Memory B cell (primary cell): ENCODE data around the gene EPB41L4A.

Source experiments
- ATAC-seq: fragments of 150-1000 bp; cut with Tn5 transposase; 2 replicates; pipeline ENCODE4 v1.10.0; 2021; ENCODE audit warnings: low read depth, mild to moderate bottlenecking, moderate library complexity
- DNase-seq, 2 donors: peaks; one replicate each; pipeline ENCODE4 v3.0.0; 2022; ENCODE audit warnings: low spot score in 2 of 2
- H3K27ac Mint-ChIP-seq: one replicate; pipeline ENCODE4 v1.8.0; 2022; ENCODE audit warnings: mild to moderate bottlenecking, moderate library complexity, mixed read lengths
- H3K27me3 Mint-ChIP-seq: one replicate; pipeline ENCODE4 v1.8.0; 2022; ENCODE audit warnings: mixed read lengths
- H3K36me3 Mint-ChIP-seq: one replicate; pipeline ENCODE4 v1.8.0; 2022; ENCODE audit warnings: mild to moderate bottlenecking, mixed read lengths
- H3K4me1 Mint-ChIP-seq: one replicate; pipeline ENCODE4 v1.8.0; 2022; ENCODE audit warnings: mixed read lengths
- H3K4me3 Mint-ChIP-seq: one replicate; pipeline ENCODE4 v1.8.0; 2022; ENCODE audit warnings: mild to moderate bottlenecking, moderate library complexity, mixed read lengths
- H3K9me3 Mint-ChIP-seq: one replicate; pipeline ENCODE4 v1.8.0; 2022; ENCODE audit warnings: mixed read lengths

Gene EPB41L4A

GRCh38 chr5:112356178-112356956 lies 62.7 kb downstream of the EPB41L4A start:
- DNase-seq: no peak
- ATAC-seq: no peak
- H3K4me3 Mint-ChIP-seq: no peak overlapping the region
- H3K9me3 Mint-ChIP-seq: no peaks in the 10 kb centered on the region
- no peak overlapping the region for H3K27ac Mint-ChIP-seq
- peaks cover 6% of the 10 kb centered on the region for H3K27me3 Mint-ChIP-seq
- H3K4me1 Mint-ChIP-seq: no peaks in the 10 kb centered on the region
- H3K36me3 Mint-ChIP-seq: no peaks in the 10 kb centered on the region

DNA sequence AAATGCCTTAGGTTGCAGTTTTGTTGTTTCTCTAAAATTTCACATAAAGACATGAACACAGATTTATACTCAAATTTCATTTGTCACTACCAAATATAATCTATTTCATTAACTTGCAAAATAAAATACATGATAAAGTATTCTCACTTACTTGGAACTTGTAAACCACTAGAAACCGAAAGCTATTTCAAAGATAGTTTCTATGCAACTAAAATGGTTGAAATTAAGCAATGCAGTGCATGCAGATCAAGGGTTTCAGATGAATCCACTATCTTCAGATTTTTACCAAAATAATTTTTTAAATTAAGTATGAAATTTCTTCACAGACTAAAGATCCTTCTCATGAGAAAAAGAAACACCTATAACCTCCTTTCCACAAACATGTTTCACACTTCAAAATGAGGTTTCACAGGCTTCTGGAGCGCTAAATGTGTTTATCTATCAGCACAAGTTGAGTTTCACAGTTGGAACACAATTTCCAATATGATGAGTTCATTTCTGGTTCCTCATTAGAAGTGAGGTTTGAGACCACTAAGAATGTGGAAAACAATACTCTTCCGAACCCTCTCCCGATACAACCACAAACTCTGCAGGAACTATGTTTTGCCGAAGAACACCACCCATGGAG lies 63.9 kb downstream of the EPB41L4A start:
- no peak overlapping the region for H3K4me3 Mint-ChIP-seq
- no peak for ATAC-seq
- H3K4me1 Mint-ChIP-seq: no peaks in the 10 kb centered on the region
- H3K27me3 Mint-ChIP-seq: peaks cover 6% of the 10 kb centered on the region
- no peaks in the 10 kb centered on the region for H3K36me3 Mint-ChIP-seq
- no peak for DNase-seq
- no peaks in the 10 kb centered on the region for H3K9me3 Mint-ChIP-seq
- H3K27ac Mint-ChIP-seq: no peak overlapping the region

- DNase-seq (no peak), ATAC-seq (no peak)
- no peak overlapping the region for H3K27ac Mint-ChIP-seq
- H3K4me1 Mint-ChIP-seq: no peaks in the 10 kb centered on the region
- no peaks in the 10 kb centered on the region for H3K36me3 Mint-ChIP-seq
- H3K4me3 Mint-ChIP-seq: no peak overlapping the region
- H3K9me3 Mint-ChIP-seq: no peaks in the 10 kb centered on the region
- peaks cover 6% of the 10 kb centered on the region for H3K27me3 Mint-ChIP-seq
Measured at GRCh38 chr5:112353678-112354077, 65.4 kb downstream of the EPB41L4A start.

GRCh38 chr5:112351225-112351624 lies 67.9 kb downstream of the EPB41L4A start:
- Mint-ChIP-seq H3K36me3 (no peaks in the 10 kb centered on the region), H3K27ac (no peak overlapping the region), H3K4me3 (no peak overlapping the region), H3K27me3 (peaks cover 4% of the 10 kb centered on the region), H3K4me1 (no peaks in the 10 kb centered on the region), H3K9me3 (no peaks in the 10 kb centered on the region)
- no peak for DNase-seq
- ATAC-seq: no peak

GRCh38 chr5:112350626-112351025 lies 68.5 kb downstream of the EPB41L4A start:
- H3K4me3 Mint-ChIP-seq: no peak overlapping the region
- no peak for ATAC-seq
- no peaks in the 10 kb centered on the region for H3K36me3 Mint-ChIP-seq
- no peaks in the 10 kb centered on the region for H3K4me1 Mint-ChIP-seq
- DNase-seq: no peak
- H3K27me3 Mint-ChIP-seq: peaks cover 4% of the 10 kb centered on the region
- no peaks in the 10 kb centered on the region for H3K9me3 Mint-ChIP-seq
- no peak overlapping the region for H3K27ac Mint-ChIP-seq

DNA sequence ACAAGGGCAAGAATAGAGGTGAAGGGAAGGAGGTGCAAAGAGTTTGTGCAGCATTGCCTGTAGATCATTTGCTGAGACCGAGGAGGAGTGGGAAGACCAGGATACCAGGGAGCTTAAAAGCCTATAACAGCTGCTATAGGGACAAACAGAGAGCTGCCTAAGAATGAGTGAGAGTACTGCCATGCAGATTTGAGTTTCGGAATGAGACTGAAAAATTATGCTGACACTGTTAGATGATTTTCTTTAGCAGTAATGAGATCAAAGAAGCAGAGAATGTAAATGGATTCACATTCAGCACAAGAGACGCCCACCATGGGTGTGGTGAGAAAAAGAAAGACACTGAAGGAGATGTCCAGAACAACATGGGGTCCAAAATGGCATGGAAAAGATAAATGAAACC lies 69.7 kb downstream of the EPB41L4A start:
- Mint-ChIP-seq H3K4me1 (no peaks in the 10 kb centered on the region), H3K9me3 (no peaks in the 10 kb centered on the region), H3K27ac (no peak overlapping the region), H3K27me3 (peaks cover 2% of the 10 kb centered on the region), H3K36me3 (no peaks in the 10 kb centered on the region), H3K4me3 (no peak overlapping the region)
- DNase-seq (no peak), ATAC-seq (no peak)

DNA sequence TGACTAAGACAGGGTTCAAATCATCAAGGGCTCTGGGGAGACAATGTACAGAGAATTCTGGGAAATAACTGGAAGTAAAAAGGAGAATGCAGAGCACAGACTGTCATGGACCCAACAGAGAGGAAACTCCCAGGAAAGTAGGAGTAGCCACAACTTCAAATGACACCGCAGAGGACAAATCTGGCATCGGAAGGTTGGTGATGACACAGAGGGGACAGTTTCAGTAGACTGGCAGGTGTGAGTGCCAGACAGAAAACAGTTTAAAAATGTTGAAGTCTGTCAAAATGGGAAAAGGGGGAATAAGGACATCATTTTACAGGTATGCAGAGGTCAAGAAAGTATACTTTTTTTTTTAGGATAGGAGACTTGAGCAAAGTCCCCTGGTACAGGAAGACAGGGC lies 70.2 kb downstream of the EPB41L4A start:
- no peak overlapping the region for H3K27ac Mint-ChIP-seq
- H3K9me3 Mint-ChIP-seq: no peaks in the 10 kb centered on the region
- H3K36me3 Mint-ChIP-seq: no peaks in the 10 kb centered on the region
- DNase-seq (no peak), ATAC-seq (no peak)
- H3K4me1 Mint-ChIP-seq: no peaks in the 10 kb centered on the region
- no peak overlapping the region for H3K4me3 Mint-ChIP-seq
- peaks cover 2% of the 10 kb centered on the region for H3K27me3 Mint-ChIP-seq

- no peaks in the 10 kb centered on the region for H3K4me1 Mint-ChIP-seq
- H3K4me3 Mint-ChIP-seq: no peak overlapping the region
- no peak for DNase-seq
- no peak overlapping the region for H3K27ac Mint-ChIP-seq
- H3K27me3 Mint-ChIP-seq: peaks cover 2% of the 10 kb centered on the region
- H3K9me3 Mint-ChIP-seq: no peaks in the 10 kb centered on the region
- ATAC-seq: peak; percentile 32
- H3K36me3 Mint-ChIP-seq: no peaks in the 10 kb centered on the region
Measured at GRCh38 chr5:112348387-112348786, 70.7 kb downstream of the EPB41L4A start.

GRCh38 chr5:112346411-112347044 lies 72.5 kb downstream of the EPB41L4A start:
- H3K4me1 Mint-ChIP-seq: no peaks in the 10 kb centered on the region
- no peak for DNase-seq
- H3K27ac Mint-ChIP-seq: no peak overlapping the region
- no peaks in the 10 kb centered on the region for H3K9me3 Mint-ChIP-seq
- ATAC-seq: peak; percentile 22
- no peaks in the 10 kb centered on the region for H3K27me3 Mint-ChIP-seq
- no peak overlapping the region for H3K4me3 Mint-ChIP-seq
- no peaks in the 10 kb centered on the region for H3K36me3 Mint-ChIP-seq

- Mint-ChIP-seq H3K9me3 (no peaks in the 10 kb centered on the region), H3K4me1 (no peaks in the 10 kb centered on the region), H3K27ac (no peak overlapping the region), H3K36me3 (no peaks in the 10 kb centered on the region), H3K27me3 (no peaks in the 10 kb centered on the region), H3K4me3 (no peak overlapping the region)
- DNase-seq: no peak
- ATAC-seq: no peak
Measured at GRCh38 chr5:112344540-112344939, 74.5 kb downstream of the EPB41L4A start.

- Mint-ChIP-seq H3K27ac (no peak overlapping the region), H3K4me1 (no peaks in the 10 kb centered on the region), H3K27me3 (no peaks in the 10 kb centered on the region), H3K4me3 (no peak overlapping the region), H3K9me3 (no peaks in the 10 kb centered on the region), H3K36me3 (no peaks in the 10 kb centered on the region)
- DNase-seq (no peak), ATAC-seq (no peak)
Measured at GRCh38 chr5:112342389-112342788, 76.7 kb downstream of the EPB41L4A start.

DNA sequence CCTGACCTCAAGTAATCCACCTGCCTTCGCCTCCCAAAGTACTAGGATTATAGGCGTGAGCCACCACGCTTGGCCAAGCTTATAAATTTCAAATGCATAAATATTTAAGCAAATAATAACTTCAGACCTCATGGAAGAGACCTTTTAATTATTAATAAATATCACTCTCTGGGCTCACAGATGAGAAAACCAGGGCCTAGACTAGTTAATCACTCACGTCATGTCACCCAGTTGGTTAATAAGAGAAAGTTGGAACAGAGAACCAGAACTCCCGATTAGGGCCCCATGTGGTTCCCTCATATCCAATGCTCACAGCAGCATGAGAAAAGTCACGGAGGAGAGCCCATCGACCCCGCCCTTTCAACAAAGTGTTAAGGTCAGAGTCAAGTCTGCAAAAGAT lies 79.3 kb downstream of the EPB41L4A start:
- no peaks in the 10 kb centered on the region for H3K9me3 Mint-ChIP-seq
- DNase-seq (no peak), ATAC-seq (no peak)
- no peaks in the 10 kb centered on the region for H3K4me1 Mint-ChIP-seq
- peaks cover 3% of the 10 kb centered on the region for H3K27me3 Mint-ChIP-seq
- no peaks in the 10 kb centered on the region for H3K36me3 Mint-ChIP-seq
- no peak overlapping the region for H3K4me3 Mint-ChIP-seq
- H3K27ac Mint-ChIP-seq: no peak overlapping the region

GRCh38 chr5:112338681-112339337 lies 80.3 kb downstream of the EPB41L4A start:
- H3K27me3 Mint-ChIP-seq: peaks cover 3% of the 10 kb centered on the region
- DNase-seq (no peak), ATAC-seq (no peak)
- H3K9me3 Mint-ChIP-seq: no peaks in the 10 kb centered on the region
- no peak overlapping the region for H3K4me3 Mint-ChIP-seq
- H3K4me1 Mint-ChIP-seq: no peaks in the 10 kb centered on the region
- no peaks in the 10 kb centered on the region for H3K36me3 Mint-ChIP-seq
- no peak overlapping the region for H3K27ac Mint-ChIP-seq

- DNase-seq: no peak
- no peak overlapping the region for H3K27ac Mint-ChIP-seq
- no peaks in the 10 kb centered on the region for H3K9me3 Mint-ChIP-seq
- no peaks in the 10 kb centered on the region for H3K36me3 Mint-ChIP-seq
- ATAC-seq: no peak
- H3K27me3 Mint-ChIP-seq: peaks cover 12% of the 10 kb centered on the region
- no peak overlapping the region for H3K4me3 Mint-ChIP-seq
- H3K4me1 Mint-ChIP-seq: peaks cover 6% of the 10 kb centered on the region
Measured at GRCh38 chr5:112333331-112333781, 85.7 kb downstream of the EPB41L4A start.
